Astrocyte (in vitro differentiated cells and primary cell): ENCODE results near the gene C14orf93. TPM values are rescaled to one million over a fixed set of nuclear protein-coding genes. Genes with fewer than 3 reads are reported as not detected.

Source experiments
- DNase-seq: peaks from one replicate; pipeline ENCODE4 v3.0.0-alpha.2; 2010; ENCODE audit warnings: low read depth
- FAIRE-seq: peaks from 2 replicates; lab custom pipeline; 2011; peaks lifted over from hg19 to GRCh38; lab: Jason Lieb, UNC
- H2AFZ ChIP-seq: 2 replicates; pipeline ENCODE4 v1.6.0; 2012; ENCODE audit warnings: low read depth, low read length, inconsistent platforms
- H3K27ac ChIP-seq: 2 replicates; pipeline ENCODE4 v1.5.1; 2011; ENCODE audit warnings: low read depth, low read length, inconsistent platforms
- H3K27me3 ChIP-seq: 2 replicates; pipeline ENCODE4 v1.6.0; 2011; ENCODE audit warnings: low read length, inconsistent platforms; ENCODE audit not compliant: insufficient read depth
- H3K36me3 ChIP-seq: 2 replicates; pipeline ENCODE4 v1.5.1; 2011; ENCODE audit warnings: low read length, inconsistent platforms; ENCODE audit not compliant: insufficient read depth
- H3K4me1 ChIP-seq: 2 replicates; pipeline ENCODE4 v1.5.1; 2011; ENCODE audit warnings: low read length, inconsistent platforms; ENCODE audit not compliant: insufficient read depth
- H3K4me2 ChIP-seq: 2 replicates; pipeline ENCODE4 v1.6.0; 2012; ENCODE audit warnings: low read length, inconsistent platforms
- H3K4me3 ChIP-seq: 2 replicates; pipeline ENCODE4 v1.5.1; 2011; ENCODE audit warnings: low read depth, mild to moderate bottlenecking, low read length, inconsistent platforms; ENCODE audit not compliant: insufficient read depth
- H3K79me2 ChIP-seq: 2 replicates; pipeline ENCODE4 v1.6.0; 2012; ENCODE audit warnings: mild to moderate bottlenecking, low read length, inconsistent platforms; ENCODE audit not compliant: insufficient read depth
- H3K9ac ChIP-seq: 2 replicates; pipeline ENCODE4 v1.6.0; 2012; ENCODE audit warnings: mild to moderate bottlenecking, low read length, inconsistent platforms
- H3K9me3 ChIP-seq: 2 replicates; pipeline ENCODE4 v1.5.1; 2012; ENCODE audit warnings: low read depth, mild to moderate bottlenecking, low read length, inconsistent platforms; ENCODE audit not compliant: insufficient read depth
- H4K20me1 ChIP-seq: 2 replicates; pipeline ENCODE4 v1.6.0; 2012; ENCODE audit warnings: low read length, inconsistent platforms; ENCODE audit not compliant: insufficient read depth
- H3K27ac Mint-ChIP-seq: one replicate; pipeline ENCODE4 v1.8.0; 2021; ENCODE audit warnings: mild to moderate bottlenecking, mixed read lengths; ENCODE audit not compliant: unreplicated experiment
- H3K27me3 Mint-ChIP-seq: one replicate; pipeline ENCODE4 v1.8.0; 2021; ENCODE audit warnings: low read depth, mixed read lengths; ENCODE audit not compliant: unreplicated experiment
- H3K36me3 Mint-ChIP-seq: one replicate; pipeline ENCODE4 v1.8.0; 2021; ENCODE audit warnings: low read depth, mixed read lengths; ENCODE audit not compliant: unreplicated experiment
- H3K4me1 Mint-ChIP-seq: one replicate; pipeline ENCODE4 v1.8.0; 2021; ENCODE audit warnings: low read depth, mixed read lengths; ENCODE audit not compliant: unreplicated experiment
- H3K4me3 Mint-ChIP-seq: one replicate; pipeline ENCODE4 v1.8.0; 2021; ENCODE audit warnings: mild to moderate bottlenecking, moderate library complexity, mixed read lengths; ENCODE audit not compliant: unreplicated experiment
- H3K9me3 Mint-ChIP-seq: one replicate; pipeline ENCODE4 v1.8.0; 2021; ENCODE audit warnings: mild to moderate bottlenecking, mixed read lengths; ENCODE audit not compliant: unreplicated experiment
- EZH2 ChIP-seq: IDR thresholded peaks from 2 replicates; pipeline ENCODE4 v1.6.1; 2012; ENCODE audit warnings: mild to moderate bottlenecking, low read length, inconsistent platforms; ENCODE audit not compliant: insufficient read depth
- total RNA-seq: library from RNA; stranded (reverse); gene quantifications from 2 replicates; pipeline ENCODE4 v1.2.1, GENCODE V29; 2021
- TF ChIP-seq, protein P1 (sequence below): IDR thresholded peaks from 2 replicates; pipeline ENCODE4 v1.5.1; 2011; ENCODE audit warnings: low read depth, mild to moderate bottlenecking, inconsistent platforms, low read length, moderate library complexity; ENCODE audit not compliant: insufficient read depth

Gene C14orf93
- total RNA-seq, 1 donor from 2014 or later: 3.6 TPM

- Histone ChIP-seq H3K9ac (no peak overlapping the region), H3K4me2 (no peak overlapping the region), H3K4me1 (peaks cover 16% of the 10 kb centered on the region), H3K4me3 (no peak overlapping the region), H3K9me3 (no peaks in the 10 kb centered on the region), H3K79me2 (no peaks in the 10 kb centered on the region), H2AFZ (no peak overlapping the region), H3K36me3 (no peaks in the 10 kb centered on the region), H4K20me1 (no peaks in the 10 kb centered on the region), H3K27me3 (no peaks in the 10 kb centered on the region), H3K27ac (no peak overlapping the region)
- H3K27me3 Mint-ChIP-seq: peaks cover 11% of the 10 kb centered on the region
- FAIRE-seq (no peak), DNase-seq (no peak)
- H3K36me3 Mint-ChIP-seq: peaks cover 7% of the 10 kb centered on the region
- H3K27ac Mint-ChIP-seq: no peak overlapping the region
- H3K9me3 Mint-ChIP-seq: peaks cover 4% of the 10 kb centered on the region
- H3K4me3 Mint-ChIP-seq: no peak overlapping the region
- no peak for TF ChIP-seq EZH2
- TF ChIP-seq, protein P1, sequence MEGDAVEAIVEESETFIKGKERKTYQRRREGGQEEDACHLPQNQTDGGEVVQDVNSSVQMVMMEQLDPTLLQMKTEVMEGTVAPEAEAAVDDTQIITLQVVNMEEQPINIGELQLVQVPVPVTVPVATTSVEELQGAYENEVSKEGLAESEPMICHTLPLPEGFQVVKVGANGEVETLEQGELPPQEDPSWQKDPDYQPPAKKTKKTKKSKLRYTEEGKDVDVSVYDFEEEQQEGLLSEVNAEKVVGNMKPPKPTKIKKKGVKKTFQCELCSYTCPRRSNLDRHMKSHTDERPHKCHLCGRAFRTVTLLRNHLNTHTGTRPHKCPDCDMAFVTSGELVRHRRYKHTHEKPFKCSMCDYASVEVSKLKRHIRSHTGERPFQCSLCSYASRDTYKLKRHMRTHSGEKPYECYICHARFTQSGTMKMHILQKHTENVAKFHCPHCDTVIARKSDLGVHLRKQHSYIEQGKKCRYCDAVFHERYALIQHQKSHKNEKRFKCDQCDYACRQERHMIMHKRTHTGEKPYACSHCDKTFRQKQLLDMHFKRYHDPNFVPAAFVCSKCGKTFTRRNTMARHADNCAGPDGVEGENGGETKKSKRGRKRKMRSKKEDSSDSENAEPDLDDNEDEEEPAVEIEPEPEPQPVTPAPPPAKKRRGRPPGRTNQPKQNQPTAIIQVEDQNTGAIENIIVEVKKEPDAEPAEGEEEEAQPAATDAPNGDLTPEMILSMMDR: no peak
- peaks cover 9% of the 10 kb centered on the region for H3K4me1 Mint-ChIP-seq
Observed at GRCh38 chr14:23043145-23043544, 33.2 kb upstream of the C14orf93 start.

- H2AFZ ChIP-seq: peak within 1 kb of the TSS; percentile 34
- no peak for TF ChIP-seq EZH2
- TF ChIP-seq, protein P1: no peak
- H3K4me1 Mint-ChIP-seq: peaks cover 9% of the 10 kb centered on the region
- H3K79me2 ChIP-seq: no peaks in the 10 kb centered on the region
- H3K9me3 Mint-ChIP-seq: peaks cover 2% of the 10 kb centered on the region
- H3K27me3 ChIP-seq: no peaks in the 10 kb centered on the region
- DNase-seq: no peak
- H3K9ac ChIP-seq: no peak within 1 kb of the TSS
- H3K4me2 ChIP-seq: peak within 1 kb of the TSS; percentile 36
- no peak within 1 kb of the TSS for H3K4me3 Mint-ChIP-seq
- no peaks in the 10 kb centered on the region for H4K20me1 ChIP-seq
- peaks cover 4% of the 10 kb centered on the region for H3K36me3 Mint-ChIP-seq
- peaks cover 11% of the 10 kb centered on the region for H3K27me3 Mint-ChIP-seq
- no peak within 1 kb of the TSS for H3K27ac ChIP-seq
- H3K4me3 ChIP-seq: no peak within 1 kb of the TSS
- FAIRE-seq: no peak
- H3K4me1 ChIP-seq: peaks cover 16% of the 10 kb centered on the region
- H3K36me3 ChIP-seq: no peaks in the 10 kb centered on the region
- no peak within 1 kb of the TSS for H3K27ac Mint-ChIP-seq
- no peaks in the 10 kb centered on the region for H3K9me3 ChIP-seq
Observed at GRCh38 chr14:23042162-23042965, 32.4 kb upstream of the C14orf93 start, which contains the start of gene PSMB11. TSS of gene PSMB11 (plus strand) at chr14:23042212. CDS start at chr14:23042226, 14 bp downstream.

DNA sequence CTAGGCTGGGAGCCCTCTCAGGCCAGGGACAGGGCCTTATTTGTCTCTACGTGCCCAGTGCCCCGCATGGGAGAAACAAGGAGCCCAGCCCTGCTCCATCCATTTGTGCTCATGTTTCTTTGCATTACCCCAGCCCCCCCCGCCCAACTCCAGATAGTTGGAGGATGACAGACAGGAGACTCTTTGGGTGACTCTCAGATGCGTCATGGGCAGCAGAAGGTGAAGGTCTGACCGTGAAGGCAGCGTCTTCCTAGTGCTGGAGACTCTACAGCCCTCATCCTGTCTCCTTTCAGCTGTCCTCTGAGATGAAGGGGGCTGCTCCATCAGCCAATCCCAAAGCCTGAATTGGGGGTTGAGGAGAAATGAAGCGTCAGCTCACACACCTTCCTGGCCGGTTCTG is 31.8 kb upstream of the C14orf93 start:
- H4K20me1 ChIP-seq: no peaks in the 10 kb centered on the region

More for the DNA sequence above, 31.8 kb upstream of the C14orf93 start:
- no peaks in the 10 kb centered on the region for H3K36me3 ChIP-seq
- peaks cover 12% of the 10 kb centered on the region for H3K4me1 ChIP-seq
- H3K9me3 ChIP-seq: no peaks in the 10 kb centered on the region
- no peak for DNase-seq
- H3K79me2 ChIP-seq: no peaks in the 10 kb centered on the region
- H3K4me3 ChIP-seq: no peak overlapping the region
- no peak overlapping the region for H3K4me3 Mint-ChIP-seq
- peaks cover 11% of the 10 kb centered on the region for H3K27me3 Mint-ChIP-seq
- no peaks in the 10 kb centered on the region for H3K9me3 Mint-ChIP-seq
- H3K36me3 Mint-ChIP-seq: peaks cover 2% of the 10 kb centered on the region
- H3K4me1 Mint-ChIP-seq: peaks cover 9% of the 10 kb centered on the region
- H3K27me3 ChIP-seq: no peaks in the 10 kb centered on the region
- FAIRE-seq: no peak
- H3K27ac ChIP-seq: no peak overlapping the region
- H3K9ac ChIP-seq: no peak overlapping the region
- H3K4me2 ChIP-seq: peak overlapping the region; percentile 36
- no peak overlapping the region for H3K27ac Mint-ChIP-seq
- TF ChIP-seq EZH2: no peak
- TF ChIP-seq, protein P1: no peak
- H2AFZ ChIP-seq: peak overlapping the region; percentile 34
